HG02852 (cell line): ENCODE data around the gene ATOH8.
A peak's percentile ranks its signal among the peaks of the same experiment; 100 is the strongest.

Experiments used
- ATAC-seq: cut with Tn5 transposase; IDR thresholded peaks from one replicate; pipeline ENCODE4 v1.9.1; 2021; ENCODE audit warnings: mild to moderate bottlenecking, moderate library complexity; ENCODE audit not compliant: unreplicated experiment

The ATOH8 gene

GRCh38 chr2:85718885-85719492 is 34.8 kb upstream of the ATOH8 start:
- ATAC-seq, result no peak

GRCh38 chr2:85719609-85720240 is 34.1 kb upstream of the ATOH8 start:
- no peak for ATAC-seq

GRCh38 chr2:85720533-85720932 is 33.3 kb upstream of the ATOH8 start:
- no peak for ATAC-seq

- no peak for ATAC-seq
Observed at GRCh38 chr2:85721641-85722040, 32.1 kb upstream of the ATOH8 start.

GRCh38 chr2:85722519-85722918 is 31.3 kb upstream of the ATOH8 start:
- no peak for ATAC-seq

GRCh38 chr2:85723707-85724360 is 30.0 kb upstream of the ATOH8 start:
- no peak for ATAC-seq

GRCh38 chr2:85724731-85725181 is 29.0 kb upstream of the ATOH8 start:
- ATAC-seq, result no peak

- ATAC-seq, result no peak
Observed at GRCh38 chr2:85725451-85725850, 28.3 kb upstream of the ATOH8 start.

DNA sequence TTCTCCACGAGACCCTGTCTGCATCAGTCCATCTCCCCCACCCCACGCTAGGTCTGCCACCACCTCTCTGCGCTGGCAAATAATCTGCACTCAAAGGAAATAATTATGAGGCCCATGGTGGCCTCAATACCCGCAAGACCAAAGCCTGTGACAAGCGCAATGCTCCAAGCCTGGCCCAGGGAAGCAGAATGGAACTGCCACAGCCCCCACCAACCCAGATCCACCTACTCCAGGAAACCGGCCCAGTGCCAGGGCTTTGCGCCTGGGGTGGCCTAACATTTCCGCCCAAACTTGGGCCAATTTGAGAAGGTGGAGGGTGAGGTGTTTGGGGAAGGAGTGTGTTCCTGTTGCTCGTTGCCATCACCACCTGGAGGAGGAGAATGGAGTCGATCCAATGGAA is 26.0 kb upstream of the ATOH8 start:
- ATAC-seq, result no peak

DNA sequence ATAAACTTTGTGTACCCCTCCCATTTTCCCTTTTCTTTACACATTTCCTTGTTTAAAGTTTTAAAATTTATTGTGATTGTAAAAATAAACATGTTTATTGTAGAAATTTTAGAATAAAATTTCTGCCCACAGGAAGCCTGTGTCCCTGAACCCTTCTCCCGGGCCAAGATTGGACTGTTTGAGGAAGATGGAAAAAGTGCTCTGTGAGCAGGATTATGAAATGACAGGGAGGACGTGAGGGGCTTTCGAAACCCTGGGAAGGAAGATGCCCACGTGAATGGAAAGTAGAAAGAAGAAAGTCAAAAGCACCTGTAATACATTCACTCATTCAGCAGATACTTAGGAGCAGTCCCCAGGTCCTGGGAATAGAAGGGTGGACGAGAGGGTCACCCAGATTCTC is 25.4 kb upstream of the ATOH8 start:
- ATAC-seq, result no peak

DNA sequence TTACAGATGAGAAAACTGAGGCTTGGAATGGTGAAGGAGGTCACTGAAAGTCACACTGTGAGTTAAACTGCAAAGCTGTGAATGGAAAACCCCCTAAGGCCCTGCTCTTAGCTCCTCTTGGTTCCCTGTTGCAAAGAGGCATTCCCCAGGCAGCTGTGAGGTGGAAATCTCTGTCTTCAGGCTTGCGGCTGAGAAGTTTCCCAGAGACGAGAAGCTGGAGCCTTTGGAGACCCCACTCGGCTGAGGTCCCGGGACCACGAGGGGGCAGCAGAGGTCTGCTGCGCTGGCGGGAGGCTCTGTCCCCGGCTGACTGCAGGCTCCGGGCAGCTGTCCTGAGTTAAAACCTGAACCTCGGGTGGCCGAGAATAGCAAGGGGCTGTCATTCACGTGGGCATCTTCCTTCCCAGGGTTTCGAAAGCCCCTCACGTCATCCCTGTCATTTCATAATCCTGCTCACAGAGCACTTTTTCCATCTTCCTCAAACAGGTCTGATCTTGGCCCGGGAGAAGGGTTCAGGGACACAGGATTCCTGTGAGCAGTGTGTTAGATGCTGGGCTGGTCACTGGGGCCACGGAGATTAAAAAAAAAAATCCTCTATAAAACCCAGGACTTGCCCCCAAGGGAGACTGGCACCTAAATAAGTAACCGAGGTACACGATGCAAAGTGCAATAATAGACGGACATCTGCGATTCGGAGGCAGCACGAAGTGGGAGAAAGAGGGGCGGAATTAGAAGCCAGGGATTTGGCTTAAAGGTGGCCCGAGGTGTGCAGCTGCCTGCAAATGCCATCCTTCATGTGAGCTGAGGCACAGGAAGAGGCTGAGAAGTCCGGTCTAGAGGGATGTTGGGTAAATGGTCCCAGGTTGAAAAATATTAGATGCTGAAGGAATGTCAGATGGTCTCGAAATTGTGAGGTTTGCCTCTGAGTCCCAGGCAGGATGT is 24.6 kb upstream of the ATOH8 start:
- peak; percentile 70 for ATAC-seq

GRCh38 chr2:85729825-85730510 is 23.8 kb upstream of the ATOH8 start:
- ATAC-seq, result no peak

DNA sequence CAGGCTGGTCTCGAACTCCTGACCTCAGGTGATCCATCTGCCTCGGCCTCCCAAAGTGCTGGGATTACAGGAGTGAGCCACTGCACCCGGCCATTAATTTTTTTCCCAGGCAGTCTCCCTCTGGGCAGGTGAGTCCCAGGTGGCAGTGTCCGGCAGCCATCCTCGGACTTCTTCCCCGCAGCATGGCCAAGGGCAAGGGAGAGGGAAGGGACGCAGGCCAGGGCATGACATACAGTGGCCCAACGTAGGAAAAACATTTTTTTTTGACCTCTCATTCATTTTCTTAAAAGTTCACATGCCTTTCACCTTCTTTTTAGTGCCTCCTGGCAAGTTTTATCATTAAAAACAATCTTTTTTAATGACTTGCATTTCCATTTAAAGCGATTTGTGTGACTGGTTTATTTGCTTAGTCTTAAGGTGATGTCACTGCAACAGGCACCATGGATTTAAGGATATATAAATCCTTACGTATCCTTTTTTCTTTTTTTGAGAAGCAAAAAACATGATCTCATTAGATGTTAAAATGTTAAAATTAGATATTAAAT is 23.0 kb upstream of the ATOH8 start:
- no peak for ATAC-seq

DNA sequence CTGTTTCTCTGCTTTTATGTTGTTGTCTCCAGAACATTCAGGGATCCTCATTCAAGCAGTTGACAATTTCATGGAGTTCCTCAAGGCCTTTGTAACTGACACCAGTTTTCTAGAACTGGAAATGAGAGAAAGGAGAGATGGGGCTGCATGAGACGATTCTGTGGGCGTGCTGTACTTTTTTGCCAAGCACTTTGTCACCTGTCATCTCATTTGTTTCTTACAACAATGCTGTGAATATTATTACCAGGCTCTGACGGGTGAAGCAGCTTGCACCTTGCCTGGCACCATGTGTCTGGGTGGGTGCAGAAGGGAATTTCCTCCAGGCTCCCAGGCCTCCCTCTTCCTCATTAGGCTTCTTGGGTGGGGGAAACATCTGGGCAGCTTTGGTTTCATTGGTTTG is 22.2 kb upstream of the ATOH8 start:
- no peak for ATAC-seq

- ATAC-seq, result no peak
Observed at GRCh38 chr2:85732467-85733120, 21.2 kb upstream of the ATOH8 start.

DNA sequence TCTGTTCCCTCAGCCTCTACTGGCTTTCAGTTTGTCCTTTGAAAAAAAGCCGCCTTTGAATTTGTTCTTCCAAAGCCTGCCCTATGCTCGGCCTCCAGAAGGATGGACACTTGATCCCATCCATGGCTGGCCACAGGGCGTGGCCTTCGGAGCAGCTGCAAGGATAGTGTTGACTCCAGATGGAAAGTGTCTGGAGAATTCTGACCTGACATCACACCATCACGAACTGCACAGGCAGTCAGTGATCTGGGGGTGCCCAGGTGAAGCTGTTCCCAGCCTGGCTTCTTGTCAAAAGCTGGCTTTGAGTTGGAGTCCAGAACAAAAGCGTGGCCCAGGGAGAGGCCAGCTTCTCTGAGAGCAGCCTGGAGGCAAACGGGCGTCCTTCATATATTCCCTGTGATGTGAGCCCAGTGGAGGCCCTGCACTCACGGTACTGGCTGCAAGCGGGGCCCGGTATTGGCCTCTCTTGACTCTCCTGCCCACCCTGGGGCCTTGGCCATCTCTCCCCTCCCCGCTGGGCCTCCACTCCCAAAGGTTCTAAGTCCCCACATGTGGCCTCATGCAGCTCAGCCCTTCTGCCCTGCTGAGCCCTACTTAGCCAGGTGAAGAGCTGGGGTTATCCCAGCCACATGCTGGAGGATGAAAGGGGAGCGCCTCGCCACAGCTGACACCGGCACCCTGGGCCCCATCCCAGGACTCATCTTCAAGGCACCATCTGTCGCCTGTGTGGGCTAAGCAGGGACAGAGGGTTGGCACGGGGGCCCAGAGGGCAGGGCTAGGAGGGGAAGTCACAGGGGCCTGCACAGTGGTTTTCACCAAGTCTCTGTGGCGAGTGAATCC is 20.4 kb upstream of the ATOH8 start:
- ATAC-seq, result no peak

DNA sequence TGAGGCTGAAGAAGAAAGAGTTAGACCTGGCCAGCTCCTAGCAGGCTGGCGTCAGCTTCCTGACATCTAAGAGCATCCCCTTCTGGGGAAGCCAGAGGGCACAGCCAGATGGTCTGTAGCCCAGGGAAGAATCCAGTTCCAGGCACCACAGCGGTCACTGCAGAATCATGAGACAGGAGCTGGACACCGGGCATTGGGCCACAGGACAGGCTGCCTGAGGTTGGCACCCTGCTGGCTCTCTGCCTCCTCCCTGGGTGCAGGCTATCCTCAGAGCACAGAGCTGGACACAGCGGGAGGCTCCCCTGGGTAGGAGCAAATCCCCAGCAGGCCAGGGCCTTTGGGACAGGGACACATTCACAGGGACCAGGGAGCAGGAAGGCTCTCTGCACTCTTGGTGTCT is 19.8 kb upstream of the ATOH8 start:
- no peak for ATAC-seq

- ATAC-seq, result no peak
Observed at GRCh38 chr2:85734942-85735608, 18.7 kb upstream of the ATOH8 start.
